CD4-positive, alpha-beta T cell treated with Interleukin-17A for 4 hours (primary cell): ENCODE data around the gene SMU1.
"Not testable (repeated sequence)": the region's sequence is repeated elsewhere in the genome, so short reads cannot be mapped to it uniquely, and the experiment has no call there.

ENCODE experiments used
- DNase-seq: peaks from one replicate; pipeline ENCODE4 v3.0.0-alpha.2; 2020; ENCODE audit warnings: mixed read lengths

Gene SMU1

GRCh38 chr9:33104401-33104800 lies 27.9 kb upstream of the SMU1 start:
- no peak for DNase-seq

- DNase-seq: no peak
These were observed 27.2 kb upstream of the SMU1 start for GRCh38 chr9:33103501-33104281.

GRCh38 chr9:33102551-33103210 lies 26.2 kb upstream of the SMU1 start:
- no peak for DNase-seq

GRCh38 chr9:33101104-33101951 lies 24.9 kb upstream of the SMU1 start:
- DNase-seq: no peak

- no peak for DNase-seq
These were observed 23.3 kb upstream of the SMU1 start for GRCh38 chr9:33099754-33100153.

- no peak for DNase-seq
These were observed 20.7 kb upstream of the SMU1 start for GRCh38 chr9:33097192-33097591.

GRCh38 chr9:33092634-33093033 lies 16.2 kb upstream of the SMU1 start:
- DNase-seq: no peak

GRCh38 chr9:33085672-33086071 lies 9.2 kb upstream of the SMU1 start:
- not testable (repeated sequence) for DNase-seq

- no peak for DNase-seq
These were observed 6.3 kb upstream of the SMU1 start for GRCh38 chr9:33082538-33083326.

GRCh38 chr9:33082128-33082527 lies 5.7 kb upstream of the SMU1 start:
- peak; percentile 47 for DNase-seq

- peak; percentile 73 for DNase-seq
These were observed 4.8 kb upstream of the SMU1 start for GRCh38 chr9:33081128-33081851.

GRCh38 chr9:33080534-33080933 lies 4.1 kb upstream of the SMU1 start:
- no peak for DNase-seq

GRCh38 chr9:33068991-33069390 lies 7.5 kb downstream of the SMU1 start:
- DNase-seq: no peak

GRCh38 chr9:33065157-33066076 lies 11.1 kb downstream of the SMU1 start:
- DNase-seq: no peak

- no peak for DNase-seq
These were observed 25.3 kb downstream of the SMU1 start for GRCh38 chr9:33051144-33051543.

- no peak for DNase-seq
These were observed 26.7 kb downstream of the SMU1 start for GRCh38 chr9:33049680-33050361.

- no peak for DNase-seq
These were observed 28.4 kb downstream of the SMU1 start for GRCh38 chr9:33048054-33048465.

- no peak for DNase-seq
These were observed 30.4 kb downstream of the SMU1 start for GRCh38 chr9:33046061-33046460.

GRCh38 chr9:33044677-33045282 lies 31.7 kb downstream of the SMU1 start:
- DNase-seq: no peak

GRCh38 chr9:33044162-33044673 lies 32.3 kb downstream of the SMU1 start:
- DNase-seq: peak; percentile 62
